HG02610 (cell line): Measurements from ENCODE around the gene ENO4.

ENCODE experiments used
- ATAC-seq: cut with Tn5 transposase; IDR thresholded peaks from one replicate; pipeline ENCODE4 v1.9.1; 2021; ENCODE audit warnings: mild to moderate bottlenecking, moderate library complexity; ENCODE audit not compliant: unreplicated experiment

Gene ENO4

DNA sequence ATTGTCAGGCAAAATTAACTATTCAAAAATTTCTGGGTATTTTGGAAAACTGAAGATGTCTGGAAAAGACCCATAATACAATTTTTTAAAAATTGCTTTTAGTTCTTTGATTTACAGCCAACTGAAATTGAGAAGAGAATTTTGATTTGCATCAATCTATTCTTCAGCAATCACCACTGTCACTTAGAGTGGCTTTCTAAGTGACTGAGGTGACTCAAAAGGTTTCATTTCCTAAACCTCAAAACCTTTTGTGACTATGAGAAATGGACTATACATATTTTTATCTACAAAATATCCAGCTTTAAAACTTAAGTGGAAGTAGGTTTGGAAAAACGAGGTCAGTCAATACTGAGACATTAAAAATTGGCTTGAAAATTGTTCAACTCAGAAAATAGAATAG is 60.0 kb downstream of the ENO4 start:
- ATAC-seq = no peak

GRCh38 chr10:116910910-116911309 is 61.6 kb downstream of the ENO4 start:
- no peak for ATAC-seq

DNA sequence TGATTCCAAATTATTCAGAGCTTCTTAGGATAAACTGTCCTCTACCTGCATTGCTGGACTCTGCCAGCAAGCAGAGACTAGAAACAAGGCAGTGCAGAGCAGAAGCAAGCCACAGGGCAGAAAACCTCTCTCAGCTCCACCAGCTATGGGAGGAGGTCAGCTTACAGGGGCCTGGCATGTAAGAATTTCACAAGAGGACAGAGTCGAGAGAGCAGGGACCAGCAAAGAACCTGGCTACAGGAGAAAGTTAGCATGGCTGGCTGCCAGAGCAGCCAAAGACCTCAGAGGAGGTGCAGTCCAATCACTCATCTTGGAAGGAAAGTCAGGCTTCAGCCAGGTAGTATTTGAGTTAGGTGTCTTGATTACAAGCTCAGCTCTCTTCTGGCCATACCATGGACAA is 62.9 kb downstream of the ENO4 start:
- no peak for ATAC-seq

DNA sequence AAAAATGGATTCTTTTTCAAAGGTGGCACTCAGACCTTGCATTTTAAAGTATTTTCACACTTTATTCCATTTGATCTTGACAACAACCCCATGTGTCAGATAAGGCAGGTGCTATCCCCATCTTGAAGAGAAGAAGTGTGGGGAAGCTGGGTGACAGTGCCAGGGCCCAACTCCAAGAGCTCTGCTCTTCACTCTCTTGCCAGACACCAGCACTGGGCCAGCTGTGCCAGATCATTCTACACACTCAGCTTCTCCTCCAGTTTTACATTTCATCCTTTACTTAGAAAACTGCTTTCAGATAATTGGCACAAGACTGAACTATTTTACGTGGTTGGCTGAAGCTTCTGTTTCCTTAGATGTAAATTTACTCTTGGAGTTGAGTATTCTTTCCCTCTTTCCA is 64.4 kb downstream of the ENO4 start:
- no peak for ATAC-seq

DNA sequence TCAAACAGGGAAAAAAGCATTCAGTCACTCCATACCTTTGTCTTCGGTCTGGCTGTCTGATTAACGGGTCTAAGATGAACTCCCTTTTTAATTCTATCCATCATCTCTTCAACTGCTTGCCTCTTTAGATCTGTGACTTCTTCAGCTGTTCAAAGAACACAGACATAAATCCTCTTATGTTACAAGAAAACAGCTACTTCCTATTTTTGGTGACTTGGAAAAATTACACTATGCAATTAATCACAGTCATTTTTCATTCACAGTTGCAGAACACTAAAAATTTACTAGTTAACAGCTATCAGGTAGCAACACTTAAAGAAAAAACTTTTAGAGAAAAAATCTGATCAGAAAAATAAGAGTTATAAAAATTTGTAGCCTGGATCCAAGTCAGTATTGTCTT is 66.0 kb downstream of the ENO4 start:
- ATAC-seq = no peak

- no peak for ATAC-seq
Observed at GRCh38 chr10:116917481-116917880, 68.2 kb downstream of the ENO4 start.

- ATAC-seq = no peak
Observed at GRCh38 chr10:116918583-116918982, 69.3 kb downstream of the ENO4 start.

GRCh38 chr10:116919164-116919563 is 69.9 kb downstream of the ENO4 start:
- no peak for ATAC-seq

DNA sequence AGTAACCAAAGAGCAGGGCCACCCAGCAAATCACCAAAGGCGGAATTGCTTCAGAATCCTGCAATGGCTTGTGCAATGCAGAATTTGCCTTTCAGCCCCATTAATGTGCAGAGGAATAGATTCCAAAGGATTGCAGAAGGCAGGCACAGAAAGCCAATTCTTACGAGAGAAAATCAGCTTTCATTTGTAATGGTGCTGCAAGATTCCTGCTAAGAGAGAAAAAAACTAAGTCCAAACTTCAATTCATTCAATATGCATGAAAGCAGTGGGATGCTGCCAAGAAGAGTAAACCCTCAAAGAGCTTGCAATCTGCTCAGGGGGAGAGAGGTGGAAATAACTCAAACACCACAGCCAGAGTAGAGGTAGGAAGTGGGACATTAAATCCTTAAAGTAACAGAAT is 70.4 kb downstream of the ENO4 start:
- no peak for ATAC-seq

GRCh38 chr10:116925056-116925455 is 75.8 kb downstream of the ENO4 start:
- ATAC-seq = no peak

- ATAC-seq = no peak
Observed at GRCh38 chr10:116926426-116926825, 77.1 kb downstream of the ENO4 start.

DNA sequence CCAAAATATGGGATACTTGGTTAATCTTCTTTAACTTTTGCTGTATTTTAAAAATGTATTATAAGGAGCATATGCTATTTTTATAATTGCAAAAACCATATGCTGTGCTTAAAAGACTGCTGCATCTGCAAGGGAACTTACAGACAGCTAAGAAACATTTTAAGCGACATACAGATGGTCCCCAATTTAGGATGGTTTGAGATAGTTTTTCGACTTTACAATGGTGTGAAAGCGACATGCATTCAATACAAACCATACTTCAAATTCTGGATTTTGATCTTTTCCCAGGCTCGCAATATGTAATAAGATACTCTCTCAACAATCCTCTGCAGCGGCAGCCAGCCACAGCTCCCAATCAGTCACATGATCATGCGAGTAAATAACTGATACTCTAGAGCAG is 82.5 kb downstream of the ENO4 start:
- no peak for ATAC-seq
